ENCODE measurements around the gene CCNL2.

DNA sequence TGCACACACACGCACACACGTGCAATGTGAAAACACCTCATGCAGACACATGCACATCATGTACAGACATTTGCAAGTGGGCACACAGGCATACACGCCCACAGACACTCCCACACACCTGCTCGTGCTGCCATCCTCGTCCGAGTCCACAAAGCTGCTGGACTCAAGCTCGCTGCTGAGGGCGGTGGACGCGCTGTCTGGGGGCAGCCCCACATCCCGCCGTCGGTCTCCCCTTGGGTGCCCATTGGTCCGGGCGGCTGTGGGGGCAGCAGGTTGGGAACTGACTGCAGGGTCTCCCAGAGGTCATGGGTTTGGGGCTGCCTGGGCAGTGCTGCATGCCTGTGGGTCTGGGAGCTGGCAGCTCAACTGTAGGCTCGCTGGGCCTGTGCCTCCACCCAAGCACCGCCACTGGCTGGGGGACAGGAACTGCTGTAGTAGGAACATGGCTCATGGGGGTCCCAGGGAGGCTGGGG, 57.5 kb downstream of the CCNL2 start:
- TF ChIP-seq, protein P1, sequence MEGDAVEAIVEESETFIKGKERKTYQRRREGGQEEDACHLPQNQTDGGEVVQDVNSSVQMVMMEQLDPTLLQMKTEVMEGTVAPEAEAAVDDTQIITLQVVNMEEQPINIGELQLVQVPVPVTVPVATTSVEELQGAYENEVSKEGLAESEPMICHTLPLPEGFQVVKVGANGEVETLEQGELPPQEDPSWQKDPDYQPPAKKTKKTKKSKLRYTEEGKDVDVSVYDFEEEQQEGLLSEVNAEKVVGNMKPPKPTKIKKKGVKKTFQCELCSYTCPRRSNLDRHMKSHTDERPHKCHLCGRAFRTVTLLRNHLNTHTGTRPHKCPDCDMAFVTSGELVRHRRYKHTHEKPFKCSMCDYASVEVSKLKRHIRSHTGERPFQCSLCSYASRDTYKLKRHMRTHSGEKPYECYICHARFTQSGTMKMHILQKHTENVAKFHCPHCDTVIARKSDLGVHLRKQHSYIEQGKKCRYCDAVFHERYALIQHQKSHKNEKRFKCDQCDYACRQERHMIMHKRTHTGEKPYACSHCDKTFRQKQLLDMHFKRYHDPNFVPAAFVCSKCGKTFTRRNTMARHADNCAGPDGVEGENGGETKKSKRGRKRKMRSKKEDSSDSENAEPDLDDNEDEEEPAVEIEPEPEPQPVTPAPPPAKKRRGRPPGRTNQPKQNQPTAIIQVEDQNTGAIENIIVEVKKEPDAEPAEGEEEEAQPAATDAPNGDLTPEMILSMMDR (IDR thresholded peaks at IDR 0.05 in 4 of 5, conservative IDR thresholded peaks at IDR 0.05 in 1 of 5), result no peak
- TF ChIP-seq POLR2A (IDR thresholded peaks at IDR 0.05), result no peak
